SK-N-SH (cell line): ENCODE data around the gene PAXIP1. TPM values are rescaled to one million over a fixed set of nuclear protein-coding genes. Genes with fewer than 3 reads are reported as not detected.

Experiments used
- CTCF ChIA-PET: fragments of 300-600, 350-600 bp; formaldehyde crosslinking; extraction: SDS; loops from one replicate; lab custom pipeline; 2021; lab: Yijun Ruan, JAX
- POLR2A ChIA-PET: fragments of 350-600 bp; sonication (Branson Sonifier 250); formaldehyde crosslinking; extraction: SDS; loops from one replicate; lab custom pipeline; 2020; ENCODE audit warnings: antibody characterized with exemption, inconsistent platforms; lab: Yijun Ruan, JAX
- DNase-seq: peaks from one replicate; pipeline ENCODE4 v3.0.0; 2012
- H2AFZ ChIP-seq: fragments of 200-600 bp; sonication (generic); 2 replicates; pipeline ENCODE4 v1.8.1; 2016; ENCODE audit warnings: antibody characterized with exemption, mild to moderate bottlenecking, low read depth
- H3F3A ChIP-seq: fragments of 200-600 bp; sonication (generic); replicated peaks from 2 replicates; pipeline ENCODE3; 2016; ENCODE audit warnings: antibody characterized with exemption, mild to moderate bottlenecking; ENCODE audit not compliant: insufficient read depth
- H3K27ac ChIP-seq, 2 experiments: fragments of 200-500 bp in 1 of 2; fragments of 200-600 bp in 1 of 2; sonication (Bioruptor generic) in 1 of 2; sonication (generic), shearing (Covaris generic) in 1 of 2; 2 replicates each; pipeline versions ENCODE4 v1.5.1 to v1.6.1; 2014 to 2016; ENCODE audit warnings: low read depth in 2 of 2, inconsistent platforms in 1 of 2, low read length in 1 of 2, mild to moderate bottlenecking in 1 of 2, mixed read lengths in 1 of 2
- H3K27me3 ChIP-seq: fragments of 200-600 bp; sonication (generic), shearing (Covaris generic); 2 replicates; pipeline ENCODE4 v1.6.1; 2016; ENCODE audit warnings: mixed run types; ENCODE audit not compliant: insufficient read depth
- H3K36me3 ChIP-seq, 2 experiments: fragments of 200-500 bp in 1 of 2; fragments of 200-600 bp in 1 of 2; sonication (Bioruptor generic) in 1 of 2; sonication (generic) in 1 of 2; replicated peaks in 1 of 2; 2 replicates each; pipeline versions ENCODE3 to v1.5.1; 2014 to 2016; ENCODE audit warnings: low read length in 1 of 2, mild to moderate bottlenecking in 1 of 2; ENCODE audit not compliant: insufficient read depth in 2 of 2, control insufficient read depth in 1 of 2
- H3K4me1 ChIP-seq, 2 experiments: fragments of 200-500 bp in 1 of 2; fragments of 200-600 bp in 1 of 2; sonication (Bioruptor generic) in 1 of 2; sonication (generic), shearing (Covaris generic) in 1 of 2; 2 replicates each; pipeline versions ENCODE4 v1.5.1 to v1.6.1; 2014 to 2016; ENCODE audit warnings: low read depth in 1 of 2, low read length in 1 of 2, mixed run types in 1 of 2; ENCODE audit not compliant: insufficient read depth in 2 of 2, control insufficient read depth in 1 of 2
- H3K4me2 ChIP-seq: fragments of 200-600 bp; sonication (generic), shearing (Covaris generic); 2 replicates; pipeline ENCODE4 v1.6.1; 2017; ENCODE audit warnings: mixed run types
- H3K4me3 ChIP-seq, 2 experiments: fragments of 200-500 bp in 1 of 2; fragments of 200-600 bp in 1 of 2; sonication (Bioruptor generic) in 1 of 2; sonication (generic), shearing (Covaris generic) in 1 of 2; 2 replicates each; pipeline versions ENCODE4 v1.5.1 to v1.8.1; 2014 to 2016; ENCODE audit warnings: low read depth in 2 of 2, inconsistent platforms in 1 of 2, low read length in 1 of 2, mild to moderate bottlenecking in 1 of 2, mixed read lengths in 1 of 2, moderate library complexity in 1 of 2
- H3K79me2 ChIP-seq: fragments of 200-600 bp; sonication (generic); 2 replicates; pipeline ENCODE4 v1.8.1; 2017; ENCODE audit warnings: mild to moderate bottlenecking; ENCODE audit not compliant: insufficient read depth
- H3K9ac ChIP-seq: fragments of 200-600 bp; sonication (generic); 2 replicates; pipeline ENCODE4 v1.6.1; 2017; ENCODE audit warnings: mixed run types
- H3K9me2 ChIP-seq: fragments of 200-600 bp; sonication (generic); 2 replicates; pipeline ENCODE4 v1.6.1; 2017; ENCODE audit warnings: mixed run types
- H3K9me3 ChIP-seq: fragments of 200-600 bp; sonication (generic); 2 replicates; pipeline ENCODE4 v1.6.1; 2017; ENCODE audit warnings: mixed run types, mild to moderate bottlenecking, moderate library complexity
- H4K20me1 ChIP-seq: fragments of 200-600 bp; sonication (generic); 2 replicates; pipeline ENCODE4 v1.6.1; 2017; ENCODE audit warnings: mild to moderate bottlenecking, mixed run types; ENCODE audit not compliant: insufficient read depth
- ELF1 ChIP-seq: IDR thresholded peaks from 2 replicates; pipeline ENCODE4 v1.4.0; 2012
- GABPA ChIP-seq: IDR thresholded peaks from 2 replicates; pipeline ENCODE4 v1.4.0; 2012; ENCODE audit warnings: low read depth, mild to moderate bottlenecking
- IRF3 ChIP-seq: fragments of 150-350 bp; IDR thresholded peaks from 2 replicates; pipeline ENCODE4 v1.6.1; 2016; ENCODE audit warnings: mild to moderate bottlenecking, low read depth, low read length
- MAX ChIP-seq: IDR thresholded peaks from 2 replicates; pipeline ENCODE4 v1.4.0; 2012; ENCODE audit warnings: low read depth
- MEF2A ChIP-seq: IDR thresholded peaks from 2 replicates; pipeline ENCODE4 v1.4.0; 2012; ENCODE audit warnings: low read depth, borderline replicate concordance
- NFIC ChIP-seq: IDR thresholded peaks from 2 replicates; pipeline ENCODE4 v1.4.0; 2012; ENCODE audit warnings: borderline replicate concordance
- RCOR1 ChIP-seq: fragments of 150-350 bp; IDR thresholded peaks from 2 replicates; pipeline ENCODE4 v1.6.1; 2017; ENCODE audit warnings: antibody characterized with exemption, low read length
- TCF12 ChIP-seq: IDR thresholded peaks from 2 replicates; pipeline ENCODE4 v1.4.0; 2012
- TEAD4 ChIP-seq: IDR thresholded peaks from 2 replicates; pipeline ENCODE4 v1.4.0; 2012; ENCODE audit warnings: mild to moderate bottlenecking, borderline replicate concordance; ENCODE audit not compliant: insufficient read depth
- USF2 ChIP-seq: fragments of 150-350 bp; IDR thresholded peaks from 2 replicates; pipeline ENCODE4 v1.6.1; 2017; ENCODE audit warnings: antibody characterized with exemption, low read length, low read depth, borderline replicate concordance
- ZBTB33 ChIP-seq: IDR thresholded peaks from 2 replicates; pipeline ENCODE4 v1.4.0; 2012; ENCODE audit warnings: low read depth, borderline replicate concordance
- WGBS: methylation state at CpG from one replicate; pipeline ENCODE4 v1.1.6; 2017; ENCODE audit warnings: low lambda C conversion rate; 5-methylcytosine and 5-hydroxymethylcytosine counted together
- polyA plus RNA-seq, 3 experiments: library from polyadenylated mRNA; depleted of rRNA; stranded (reverse); fragments of >200 nt; gene quantifications; 2 replicates each; pipeline ENCODE4 v1.2.3, GENCODE V29; 2012

PAXIP1 gene
- polyA plus RNA-seq, 1 of the 3 experiments (the other 2 are of a cell fraction): 9.2 TPM

- no peak overlapping the region for H3K4me3 ChIP-seq
- H3K27me3 ChIP-seq: no peaks in the 10 kb centered on the region
- no peaks in the 10 kb centered on the region for H3K9me3 ChIP-seq
- H3K27ac ChIP-seq: no peak overlapping the region
- no peaks in the 10 kb centered on the region for H3K79me2 ChIP-seq
- WGBS: 21% methylated on average over 11 of the region's 11 CpGs
- no peak for TF ChIP-seq ZBTB33
- H3K9ac ChIP-seq: no peak overlapping the region
- no peaks in the 10 kb centered on the region for H3F3A ChIP-seq
- POLR2A ChIA-PET: no interaction called here
- no peaks in the 10 kb centered on the region for H3K36me3 ChIP-seq
- H3K9me2 ChIP-seq: no peaks in the 10 kb centered on the region
- H3K4me2 ChIP-seq: no peak overlapping the region
- H3K4me1 ChIP-seq: no peaks in the 10 kb centered on the region
- H4K20me1 ChIP-seq: no peaks in the 10 kb centered on the region
- no peak overlapping the region for H2AFZ ChIP-seq
- no peak for DNase-seq
- CTCF ChIA-PET: interaction anchor here (1.0 to 2.9 kb wide), 4 partner anchors 8 to 425 kb away, joined by 3 to 25 read pairs (median 8); no protein-coding TSS in a partner anchor
Observed at GRCh38 chr7:154919344-154920225, 83.3 kb downstream of the PAXIP1 start.

GRCh38 chr7:154918741-154919140 is 84.2 kb downstream of the PAXIP1 start:
- no peaks in the 10 kb centered on the region for H3K9me3 ChIP-seq
- ChIA-PET CTCF (interaction anchor here (1.0 to 2.9 kb wide), 4 partner anchors 9 to 426 kb away, joined by 3 to 25 read pairs (median 7); no protein-coding TSS in a partner anchor), POLR2A (no interaction called here)
- no peak overlapping the region for H2AFZ ChIP-seq
- no peaks in the 10 kb centered on the region for H4K20me1 ChIP-seq
- H3K36me3 ChIP-seq: no peaks in the 10 kb centered on the region
- H3K79me2 ChIP-seq: no peaks in the 10 kb centered on the region
- 62% methylated on average over 6 of the region's 6 CpGs for WGBS
- no peak overlapping the region for H3K9ac ChIP-seq
- DNase-seq: no peak
- no peaks in the 10 kb centered on the region for H3F3A ChIP-seq
- H3K9me2 ChIP-seq: no peaks in the 10 kb centered on the region
- no peaks in the 10 kb centered on the region for H3K4me1 ChIP-seq
- H3K4me3 ChIP-seq: no peak overlapping the region
- no peak overlapping the region for H3K4me2 ChIP-seq
- H3K27me3 ChIP-seq: no peaks in the 10 kb centered on the region
- TF ChIP-seq RCOR1 (no peak), GABPA (no peak)
- H3K27ac ChIP-seq: no peak overlapping the region

- no peak overlapping the region for H3K4me3 ChIP-seq
- WGBS: 60% methylated on average over 6 of the region's 6 CpGs
- no peaks in the 10 kb centered on the region for H3K36me3 ChIP-seq
- H3K27ac ChIP-seq: no peak overlapping the region
- H3F3A ChIP-seq: no peaks in the 10 kb centered on the region
- H3K9me2 ChIP-seq: no peaks in the 10 kb centered on the region
- H3K9ac ChIP-seq: no peak overlapping the region
- ChIA-PET POLR2A (no interaction called here), CTCF (interaction anchor here (1.7 to 2.9 kb wide), 3 partner anchors 9 to 426 kb away, joined by 3 to 25 read pairs (median 11); no protein-coding TSS in a partner anchor)
- no peaks in the 10 kb centered on the region for H4K20me1 ChIP-seq
- no peaks in the 10 kb centered on the region for H3K4me1 ChIP-seq
- H3K79me2 ChIP-seq: no peaks in the 10 kb centered on the region
- H3K27me3 ChIP-seq: no peaks in the 10 kb centered on the region
- H2AFZ ChIP-seq: no peak overlapping the region
- TF ChIP-seq MEF2A (no peak), ELF1 (no peak), MAX (no peak), GABPA (no peak), NFIC (no peak), USF2 (no peak), TEAD4 (no peak), TCF12 (no peak), IRF3 (no peak)
- H3K9me3 ChIP-seq: no peaks in the 10 kb centered on the region
- no peak overlapping the region for H3K4me2 ChIP-seq
- DNase-seq: no peak
Observed at GRCh38 chr7:154918266-154918665, 84.7 kb downstream of the PAXIP1 start.
